CD4-positive, alpha-beta T cell (primary cell): ENCODE results near the gene CNTFR. TPM values are rescaled to one million over a fixed set of nuclear protein-coding genes. Genes with fewer than 3 reads are reported as not detected.

ENCODE experiments used
- ATAC-seq: fragments of 200-7000 bp; cut with Tn5 transposase; one replicate; pipeline ENCODE4 v1.10.0; 2022; ENCODE audit warnings: mild to moderate bottlenecking; ENCODE audit not compliant: poor library complexity
- CTCF ChIA-PET: fragments of 350-600 bp; sonication (Branson Sonifier 250); formaldehyde crosslinking; loops from one replicate; lab custom pipeline; 2021; ENCODE audit warnings: antibody characterized with exemption, inconsistent platforms; lab: Charles Lee
- POLR2A ChIA-PET: fragments of 350-600 bp; sonication (Branson Sonifier 250); formaldehyde crosslinking; loops from one replicate; lab custom pipeline; 2021; ENCODE audit warnings: antibody characterized with exemption, inconsistent platforms; lab: Charles Lee
- DNase-seq, 14 experiments: peaks; one replicate each; pipeline ENCODE4 v3.0.0-alpha.2; 2013 to 2020; ENCODE audit warnings: mixed read lengths in 2 of 14
- H3K27ac ChIP-seq, 2 donors: one replicate each; pipeline versions ENCODE4 v1.5.1 to v1.7.0; 2013; ENCODE audit warnings: low read length in 2 of 2, low read depth in 1 of 2, mild to moderate bottlenecking in 1 of 2
- H3K27me3 ChIP-seq, 2 experiments: 1 replicate in 1 of 2; 2 replicates in 1 of 2; pipeline versions ENCODE4 v1.6.1 to v1.7.0; 2013; ENCODE audit warnings: low read length in 2 of 2, control low read depth in 1 of 2, mild to moderate bottlenecking in 1 of 2, moderate library complexity in 1 of 2; ENCODE audit not compliant: insufficient read depth in 2 of 2, control insufficient read depth in 1 of 2
- H3K36me3 ChIP-seq: one replicate; pipeline ENCODE4 v1.6.1; 2013; ENCODE audit warnings: low read length, control low read depth; ENCODE audit not compliant: insufficient read depth
- H3K4me1 ChIP-seq: one replicate; pipeline ENCODE4 v1.6.1; 2013; ENCODE audit warnings: low read length, control low read depth; ENCODE audit not compliant: insufficient read depth
- H3K4me3 ChIP-seq: one replicate; pipeline ENCODE4 v1.5.1; 2013; ENCODE audit warnings: mild to moderate bottlenecking, low read length, moderate library complexity
- H3K9me3 ChIP-seq, 2 experiments: 1 replicate in 1 of 2; 2 replicates in 1 of 2; pipeline versions ENCODE4 v1.6.1 to v1.7.0; 2013; ENCODE audit warnings: low read length in 2 of 2, mild to moderate bottlenecking in 2 of 2, control low read depth in 1 of 2, moderate library complexity in 1 of 2; ENCODE audit not compliant: control insufficient read depth in 1 of 2, insufficient read depth in 1 of 2
- H3K27ac Mint-ChIP-seq: one replicate; pipeline ENCODE4 v1.8.0; 2020; ENCODE audit warnings: mixed read lengths
- H3K27me3 Mint-ChIP-seq: one replicate; pipeline ENCODE4 v1.8.0; 2021; ENCODE audit warnings: mixed read lengths
- H3K36me3 Mint-ChIP-seq: one replicate; pipeline ENCODE4 v1.8.0; 2021; ENCODE audit warnings: low read depth, mixed read lengths
- H3K4me1 Mint-ChIP-seq: one replicate; pipeline ENCODE4 v1.8.0; 2021; ENCODE audit warnings: low read depth, mixed read lengths
- H3K4me3 Mint-ChIP-seq: one replicate; pipeline ENCODE4 v1.8.0; 2020; ENCODE audit warnings: mild to moderate bottlenecking, mixed read lengths
- H3K9me3 Mint-ChIP-seq: one replicate; pipeline ENCODE4 v1.8.0; 2020; ENCODE audit warnings: mixed read lengths
- CTCF ChIP-seq: fragments of 200-600 bp; IDR thresholded peaks from one replicate; pipeline ENCODE4 v1.8.0; 2022; ENCODE audit warnings: antibody characterized with exemption, mild to moderate bottlenecking
- intact Hi-C, 2 experiments: fragments of 100-400 bp; cut with DNase I in 1 of 2; cut with micrococcal nuclease in 1 of 2; formaldehyde crosslinking; loops; one replicate each; pipeline versions ENCODE4 v1.15.1 to v1.9.0; 2023 to 2025; cut with DNase I, micrococcal nuclease
- total RNA-seq, 174 experiments: library from RNA in 2 of 174; stranded (reverse) in 2 of 174; gene quantifications; one replicate each; pipeline ENCODE4 v1.2.3 and lab custom pipeline; 2021 to 2026

The CNTFR gene
- total RNA-seq, 2 experiments from 2014 or later, result not detected

GRCh38 chr9:34522091-34522887, 67.2 kb downstream of the CNTFR start:
- Histone ChIP-seq H3K27ac (no peak overlapping the region), H3K27me3 (no peaks in the 10 kb centered on the region), H3K9me3 (no peaks in the 10 kb centered on the region), H3K36me3 (no peaks in the 10 kb centered on the region), H3K4me3 (peak overlapping the region; percentile 49), H3K4me1 (peaks cover 16% of the 10 kb centered on the region)
- no peak overlapping the region for H3K27ac Mint-ChIP-seq
- H3K27me3 Mint-ChIP-seq, result no peaks in the 10 kb centered on the region
- intact Hi-C loops, result loop anchor here in 1 of 2 experiments (2.0 to 10.0 kb wide), 9 partner anchors 63 to 1223 kb away; partner anchors contain the start of genes ATOSB, DCAF12, DNAI1 and DNAJB5
- no peak for TF ChIP-seq CTCF
- H3K4me3 Mint-ChIP-seq, result peak overlapping the region; percentile 62
- H3K9me3 Mint-ChIP-seq, result no peaks in the 10 kb centered on the region
- CTCF ChIA-PET, result no interaction called here
- H3K36me3 Mint-ChIP-seq, result no peaks in the 10 kb centered on the region
- peaks cover 12% of the 10 kb centered on the region for H3K4me1 Mint-ChIP-seq
- POLR2A ChIA-PET, result interaction anchor here (1.0 to 1.7 kb wide), 3 partner anchors 64 to 143 kb away, joined by 3 to 6 read pairs (median 4); partner anchors contain the start of genes DNAI1, FAM219A and SIGMAR1
- ATAC-seq (no peak), DNase-seq (peak in 3 of 14 experiments; percentile 4 to 40 (median 20))

DNA sequence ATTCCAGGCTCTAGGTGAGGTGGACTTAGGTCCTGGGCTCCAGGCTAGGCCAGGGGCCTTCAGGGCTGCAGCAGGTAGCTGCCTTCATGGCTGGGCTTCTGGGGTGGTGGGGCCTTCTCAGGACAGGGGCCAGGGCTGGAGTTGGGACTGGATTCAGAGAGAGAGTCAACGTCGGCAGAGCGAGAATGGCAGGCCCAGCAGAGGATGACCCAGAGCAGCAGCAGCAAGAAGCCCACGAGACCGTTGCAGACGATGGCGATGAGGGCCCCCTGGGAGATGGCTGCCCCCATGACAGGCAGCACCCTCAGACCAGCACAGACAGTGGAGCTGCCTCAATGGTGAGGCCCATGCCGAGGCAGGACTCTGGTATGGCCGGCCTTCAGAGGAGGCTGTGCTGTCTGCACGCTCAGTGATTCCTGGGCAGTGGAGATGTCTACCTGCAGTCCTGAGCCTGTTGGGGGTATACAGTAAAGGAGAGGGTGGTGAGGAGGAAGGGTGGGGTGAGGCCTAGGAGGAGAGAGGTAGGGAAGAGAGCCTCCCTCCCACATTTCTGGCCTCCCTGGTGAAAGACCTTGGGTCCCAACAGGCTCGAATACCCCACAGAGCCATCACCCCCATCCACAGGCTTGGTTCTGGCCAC, 68.0 kb downstream of the CNTFR start:
- peak in 1 of 14 experiments; percentile 28 for DNase-seq
- no peaks in the 10 kb centered on the region for H3K9me3 Mint-ChIP-seq
- peak overlapping the region; percentile 69 for H3K4me3 Mint-ChIP-seq
- H3K27ac Mint-ChIP-seq, result no peak overlapping the region
- H3K9me3 ChIP-seq, result no peaks in the 10 kb centered on the region
- H3K4me1 ChIP-seq, result peaks cover 16% of the 10 kb centered on the region
- H3K27me3 ChIP-seq, result no peaks in the 10 kb centered on the region
- ChIA-PET CTCF (no interaction called here), POLR2A (no interaction called here)
- no peak overlapping the region for H3K27ac ChIP-seq
- H3K27me3 Mint-ChIP-seq, result no peaks in the 10 kb centered on the region
- no peak for TF ChIP-seq CTCF
- no peak overlapping the region for H3K4me3 ChIP-seq
- H3K4me1 Mint-ChIP-seq, result peaks cover 12% of the 10 kb centered on the region
- no peak for ATAC-seq
- intact Hi-C loops, result loop anchor here in 1 of 2 experiments (2.0 to 10.0 kb wide), 9 partner anchors 63 to 1223 kb away; partner anchors contain the start of genes ATOSB, DCAF12, DNAI1 and DNAJB5
- no peaks in the 10 kb centered on the region for H3K36me3 Mint-ChIP-seq
- H3K36me3 ChIP-seq, result no peaks in the 10 kb centered on the region

GRCh38 chr9:34520505-34521385, 68.8 kb downstream of the CNTFR start:
- no peaks in the 10 kb centered on the region for H3K27me3 Mint-ChIP-seq
- ATAC-seq (no peak), DNase-seq (no peak)
- H3K4me1 Mint-ChIP-seq, result peaks cover 12% of the 10 kb centered on the region
- no peak for TF ChIP-seq CTCF
- peak overlapping the region; percentile 69 for H3K4me3 Mint-ChIP-seq
- H3K9me3 Mint-ChIP-seq, result no peaks in the 10 kb centered on the region
- H3K27ac ChIP-seq, result no peak overlapping the region
- intact Hi-C loops, result loop anchor here in 1 of 2 experiments (5.0 to 10.0 kb wide), 7 partner anchors 92 to 1224 kb away; partner anchors contain the start of genes ATOSB, DCAF12, DNAJB5 and FANCG
- CTCF ChIA-PET, result interaction anchor here (0.5 kb wide), 1 partner anchor 43 kb away, joined by 3 read pairs; no protein-coding TSS in a partner anchor
- H3K9me3 ChIP-seq, result no peaks in the 10 kb centered on the region
- no peaks in the 10 kb centered on the region for H3K36me3 Mint-ChIP-seq
- POLR2A ChIA-PET, result no interaction called here
- H3K36me3 ChIP-seq, result no peaks in the 10 kb centered on the region
- no peaks in the 10 kb centered on the region for H3K27me3 ChIP-seq
- peaks cover 16% of the 10 kb centered on the region for H3K4me1 ChIP-seq
- H3K27ac Mint-ChIP-seq, result no peak overlapping the region
- H3K4me3 ChIP-seq, result no peak overlapping the region
